ENCODE results near the gene ENTREP3.
"Not testable (repeated sequence)": the region's sequence is repeated elsewhere in the genome, so short reads cannot be mapped to it uniquely, and the experiment has no call there.

Gene ENTREP3

GRCh38 chr1:155220211-155220965 is 34.9 kb downstream of the ENTREP3 start:
- not testable (repeated sequence) for DNase-seq

- no peak for DNase-seq
These were observed 35.7 kb downstream of the ENTREP3 start for GRCh38 chr1:155219592-155220031.

GRCh38 chr1:155218854-155219591 is 36.3 kb downstream of the ENTREP3 start:
- DNase-seq: no peak

GRCh38 chr1:155214702-155215101 is 40.6 kb downstream of the ENTREP3 start:
- not testable (repeated sequence) for DNase-seq

- DNase-seq: not testable (repeated sequence)
These were observed 43.2 kb downstream of the ENTREP3 start for GRCh38 chr1:155212051-155212440.

- DNase-seq: peak; percentile 93
These were observed 43.8 kb downstream of the ENTREP3 start for GRCh38 chr1:155211381-155212050.

- peak; percentile 15 for DNase-seq
These were observed 44.8 kb downstream of the ENTREP3 start for GRCh38 chr1:155210314-155211104.

- DNase-seq: no peak
These were observed 46.0 kb downstream of the ENTREP3 start for GRCh38 chr1:155209312-155209721.

GRCh38 chr1:155208541-155209311 is 46.6 kb downstream of the ENTREP3 start, which contains the start of gene MTX1:
MTX1 (plus strand) TSS chr1:155208695; CDS start chr1:155208805, 110 bp downstream.
- DNase-seq: peak; percentile 96

GRCh38 chr1:155207806-155208540 is 47.3 kb downstream of the ENTREP3 start, which contains the start of gene THBS3:
THBS3 (minus strand) TSS chr1:155207897; CDS start chr1:155207876, 21 bp downstream.
- DNase-seq: peak; percentile 89

- peak; percentile 86 for DNase-seq
These were observed 48.1 kb downstream of the ENTREP3 start for GRCh38 chr1:155206891-155207805.

GRCh38 chr1:155205969-155206593 is 49.2 kb downstream of the ENTREP3 start:
- DNase-seq: peak; percentile 21

- no peak for DNase-seq
These were observed 50.2 kb downstream of the ENTREP3 start for GRCh38 chr1:155205035-155205434.

- DNase-seq: peak; percentile 30
These were observed 52.4 kb downstream of the ENTREP3 start for GRCh38 chr1:155202731-155203515.

GRCh38 chr1:155202198-155202597 is 53.1 kb downstream of the ENTREP3 start:
- DNase-seq: peak; percentile 39

- peak; percentile 23 for DNase-seq
These were observed 54.4 kb downstream of the ENTREP3 start for GRCh38 chr1:155200920-155201319.

GRCh38 chr1:155199792-155200191 is 55.5 kb downstream of the ENTREP3 start:
- DNase-seq: no peak

GRCh38 chr1:155198547-155198906 is 56.8 kb downstream of the ENTREP3 start:
- DNase-seq: peak; percentile 16

Measured in left hindlimb (tissue), 1 donor.